Gastrocnemius medialis (tissue), 4 donors: ENCODE data around the gene ADGRD1.

Experiments used
- CTCF ChIP-seq, 5 experiments: fragments of 450-650 bp in 3 of 5; fragments of 200-600 bp in 2 of 5; sonication (generic) in 2 of 5; IDR thresholded peaks in 4 of 5; conservative IDR thresholded peaks in 1 of 5; 1 replicate in 4 of 5; 2 replicates in 1 of 5; pipeline ENCODE4 v1.5.1; 2016 to 2019; ENCODE audit warnings: antibody characterized with exemption in 5 of 5, mild to moderate bottlenecking in 3 of 5, moderate library complexity in 3 of 5
- POLR2A ChIP-seq, 2 donors: fragments of 450-650 bp; IDR thresholded peaks; one replicate each; pipeline ENCODE4 v1.6.1; 2017; ENCODE audit warnings: antibody characterized with exemption in 2 of 2, mild to moderate bottlenecking in 2 of 2, moderate library complexity in 2 of 2

GRCh38 chr12:131094831-131095805, 141.4 kb downstream of the ADGRD1 start:
- no peak for TF ChIP-seq CTCF (IDR thresholded peaks at IDR 0.05 in 4 of 5, conservative IDR thresholded peaks at IDR 0.05 in 1 of 5)
- no peak for TF ChIP-seq POLR2A (IDR thresholded peaks at IDR 0.05)
